ENCODE measurements around the gene PEBP1. TPM values are rescaled to one million over a fixed set of nuclear protein-coding genes. Genes with fewer than 3 reads are reported as not detected.

Gene PEBP1
- total and polyA plus RNA-seq, 4 donors, result 123 to 317 (median 167) TPM

- no peak overlapping the region for H3K27ac ChIP-seq (ENCODE audit: low read depth in 1 of 2, low read length in 1 of 2)
- no peak overlapping the region for H3K4me3 ChIP-seq
- ATAC-seq (ENCODE audit: insufficient read depth, low FRiP score) (no peak), DNase-seq (no peak)
- 85 to 91% methylated on average over 7 of the region's 7 CpGs for WGBS, 2 donors
- H3K27me3 ChIP-seq (ENCODE audit: control insufficient read depth in 3 of 3, insufficient read depth in 3 of 3, low read length in 2 of 3), result no peaks in the 10 kb centered on the region
- no peaks in the 10 kb centered on the region for H3K9me3 ChIP-seq (ENCODE audit: control insufficient read depth in 4 of 4, insufficient read depth in 3 of 4, low read length in 3 of 4)
- no peak for TF ChIP-seq CTCF (IDR thresholded peaks at IDR 0.05; ENCODE audit: control extremely low read depth, extremely low read depth)
- no peak overlapping the region for H3K9ac ChIP-seq (ENCODE audit: insufficient read depth in 1 of 2, low read length in 2 of 2)
- no peaks in the 10 kb centered on the region for H3K4me1 ChIP-seq (ENCODE audit: control insufficient read depth in 5 of 5, insufficient read depth in 5 of 5, low read length in 5 of 5)
- peaks cover 18 to 29% (median 26%) of the 10 kb centered on the region in 4 donors for H3K36me3 ChIP-seq (ENCODE audit: control insufficient read depth in 4 of 4, insufficient read depth in 4 of 4, low read length in 4 of 4)
Measured at GRCh38 chr12:118145113-118145797, 9.3 kb downstream of the PEBP1 start.

DNA sequence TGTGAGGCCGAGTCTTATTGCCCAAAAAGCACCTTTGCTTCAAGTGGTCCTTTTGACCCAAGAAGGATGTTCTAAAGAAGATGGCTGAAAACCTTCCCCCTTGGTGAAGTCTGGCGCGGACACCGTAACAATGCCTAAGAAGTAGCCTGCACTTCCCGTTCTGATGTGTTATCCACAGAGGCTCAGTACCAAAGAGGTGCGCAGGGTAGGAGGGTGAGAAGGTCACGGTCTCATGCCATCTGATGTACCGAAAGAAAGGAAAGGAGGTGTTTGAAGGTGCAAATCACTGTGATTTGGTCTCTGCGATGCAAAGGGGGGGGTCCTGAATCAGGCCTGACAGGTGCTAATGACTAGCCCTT, 9.9 kb downstream of the PEBP1 start:
- 84 to 85% methylated on average over 9 of the region's 9 CpGs for WGBS, 2 donors
- TF ChIP-seq CTCF (IDR thresholded peaks at IDR 0.05; ENCODE audit: control extremely low read depth, extremely low read depth), result no peak
- H3K9ac ChIP-seq (ENCODE audit: insufficient read depth in 1 of 2, low read length in 2 of 2), result no peak overlapping the region
- peaks cover 14 to 27% (median 24%) of the 10 kb centered on the region in 4 donors for H3K36me3 ChIP-seq (ENCODE audit: control insufficient read depth in 4 of 4, insufficient read depth in 4 of 4, low read length in 4 of 4)
- no peak for DNase-seq
- no peaks in the 10 kb centered on the region for H3K9me3 ChIP-seq (ENCODE audit: control insufficient read depth in 4 of 4, insufficient read depth in 3 of 4, low read length in 3 of 4)
- H3K4me1 ChIP-seq (ENCODE audit: control insufficient read depth in 5 of 5, insufficient read depth in 5 of 5, low read length in 5 of 5), result no peaks in the 10 kb centered on the region
- H3K27ac ChIP-seq (ENCODE audit: low read depth in 1 of 2, low read length in 1 of 2), result no peak overlapping the region
- no peaks in the 10 kb centered on the region for H3K27me3 ChIP-seq (ENCODE audit: control insufficient read depth in 3 of 3, insufficient read depth in 3 of 3, low read length in 2 of 3)
- no peak for ATAC-seq (ENCODE audit: insufficient read depth, low FRiP score)
- no peak overlapping the region for H3K4me3 ChIP-seq

GRCh38 chr12:118148287-118148686, 12.4 kb downstream of the PEBP1 start:
- WGBS, 2 donors, result 95 to 98% methylated on average over 5 of the region's 5 CpGs
- Histone ChIP-seq H3K9ac (ENCODE audit: insufficient read depth in 1 of 2, low read length in 2 of 2) (no peak overlapping the region), H3K4me3 (no peak overlapping the region), H3K27me3 (ENCODE audit: control insufficient read depth in 3 of 3, insufficient read depth in 3 of 3, low read length in 2 of 3) (no peaks in the 10 kb centered on the region), H3K36me3 (ENCODE audit: control insufficient read depth in 4 of 4, insufficient read depth in 4 of 4, low read length in 4 of 4) (peaks cover 11 to 32% (median 26%) of the 10 kb centered on the region in 4 donors), H3K9me3 (ENCODE audit: control insufficient read depth in 4 of 4, insufficient read depth in 3 of 4, low read length in 3 of 4) (no peaks in the 10 kb centered on the region), H3K27ac (ENCODE audit: low read depth in 1 of 2, low read length in 1 of 2) (no peak overlapping the region), H3K4me1 (ENCODE audit: control insufficient read depth in 5 of 5, insufficient read depth in 5 of 5, low read length in 5 of 5) (no peaks in the 10 kb centered on the region)
- ATAC-seq (ENCODE audit: insufficient read depth, low FRiP score) (no peak), DNase-seq (no peak)
- TF ChIP-seq CTCF (IDR thresholded peaks at IDR 0.05; ENCODE audit: control extremely low read depth, extremely low read depth), result no peak

DNA sequence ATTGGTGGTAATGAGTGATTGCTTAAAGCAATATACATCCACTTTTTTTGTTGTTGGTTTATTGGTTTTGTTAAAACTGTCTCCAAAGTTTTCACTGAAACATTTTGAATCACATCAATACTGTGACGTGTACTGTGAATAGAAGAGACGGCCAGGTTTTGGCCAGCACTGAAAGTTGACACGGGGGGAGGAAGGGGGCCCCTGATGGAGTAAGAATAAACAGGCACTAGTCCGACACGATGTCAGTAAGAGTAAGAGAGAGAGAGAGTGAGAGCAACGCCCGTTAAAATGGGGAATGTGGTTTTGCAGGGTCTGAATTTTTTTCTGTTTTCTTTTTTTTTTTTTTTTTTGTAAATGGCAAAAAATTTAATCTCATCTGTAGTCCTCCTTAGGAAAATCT, 14.7 kb downstream of the PEBP1 start:
- H3K9me3 ChIP-seq (ENCODE audit: control insufficient read depth in 4 of 4, insufficient read depth in 3 of 4, low read length in 3 of 4), result no peaks in the 10 kb centered on the region
- H3K9ac ChIP-seq (ENCODE audit: insufficient read depth in 1 of 2, low read length in 2 of 2), result no peak overlapping the region
- H3K4me3 ChIP-seq, result no peak overlapping the region
- 50 to 52% methylated on average over 7 of the region's 7 CpGs for WGBS, 2 donors
- H3K27ac ChIP-seq (ENCODE audit: low read depth in 1 of 2, low read length in 1 of 2), result no peak overlapping the region
- no peaks in the 10 kb centered on the region for H3K4me1 ChIP-seq (ENCODE audit: control insufficient read depth in 5 of 5, insufficient read depth in 5 of 5, low read length in 5 of 5)
- peaks cover 6 to 16% (median 15%) of the 10 kb centered on the region in 4 donors for H3K36me3 ChIP-seq (ENCODE audit: control insufficient read depth in 4 of 4, insufficient read depth in 4 of 4, low read length in 4 of 4)
- TF ChIP-seq CTCF (IDR thresholded peaks at IDR 0.05; ENCODE audit: control extremely low read depth, extremely low read depth), result no peak
- peak in 1 of 3 donors; percentile 14 for DNase-seq
- no peak for ATAC-seq (ENCODE audit: insufficient read depth, low FRiP score)
- no peaks in the 10 kb centered on the region for H3K27me3 ChIP-seq (ENCODE audit: control insufficient read depth in 3 of 3, insufficient read depth in 3 of 3, low read length in 2 of 3)
